T-helper 2 cell treated with Interferon-gamma antibody and Interleukin-4, amounts not matched to agents 5 μg/mL and 100 μg/mL, for 36 hours (primary cell): ENCODE results near the gene ZC4H2.
A peak's percentile ranks its signal among the peaks of the same experiment; 100 is the strongest.
"Not testable (repeated sequence)": the region's sequence is repeated elsewhere in the genome, so short reads cannot be mapped to it uniquely, and the experiment has no call there.

Source experiments
- DNase-seq: peaks from one replicate; pipeline ENCODE4 v3.0.0; 2021; ENCODE audit warnings: low spot score
- H3K27ac Mint-ChIP-seq: one replicate; pipeline ENCODE4 v1.8.0; 2021; ENCODE audit warnings: mild to moderate bottlenecking, mixed read lengths
- H3K27me3 Mint-ChIP-seq: one replicate; pipeline ENCODE4 v1.8.0; 2021; ENCODE audit warnings: low read depth, mixed read lengths
- H3K36me3 Mint-ChIP-seq: one replicate; pipeline ENCODE4 v1.8.0; 2021; ENCODE audit warnings: low read depth, mixed read lengths
- H3K4me1 Mint-ChIP-seq: one replicate; pipeline ENCODE4 v1.8.0; 2021; ENCODE audit warnings: low read depth, mixed read lengths
- H3K4me3 Mint-ChIP-seq: one replicate; pipeline ENCODE4 v1.8.0; 2022; ENCODE audit warnings: mild to moderate bottlenecking, moderate library complexity, mixed read lengths
- H3K9me3 Mint-ChIP-seq: one replicate; pipeline ENCODE4 v1.8.0; 2021; ENCODE audit warnings: mixed read lengths

ZC4H2 gene

DNA sequence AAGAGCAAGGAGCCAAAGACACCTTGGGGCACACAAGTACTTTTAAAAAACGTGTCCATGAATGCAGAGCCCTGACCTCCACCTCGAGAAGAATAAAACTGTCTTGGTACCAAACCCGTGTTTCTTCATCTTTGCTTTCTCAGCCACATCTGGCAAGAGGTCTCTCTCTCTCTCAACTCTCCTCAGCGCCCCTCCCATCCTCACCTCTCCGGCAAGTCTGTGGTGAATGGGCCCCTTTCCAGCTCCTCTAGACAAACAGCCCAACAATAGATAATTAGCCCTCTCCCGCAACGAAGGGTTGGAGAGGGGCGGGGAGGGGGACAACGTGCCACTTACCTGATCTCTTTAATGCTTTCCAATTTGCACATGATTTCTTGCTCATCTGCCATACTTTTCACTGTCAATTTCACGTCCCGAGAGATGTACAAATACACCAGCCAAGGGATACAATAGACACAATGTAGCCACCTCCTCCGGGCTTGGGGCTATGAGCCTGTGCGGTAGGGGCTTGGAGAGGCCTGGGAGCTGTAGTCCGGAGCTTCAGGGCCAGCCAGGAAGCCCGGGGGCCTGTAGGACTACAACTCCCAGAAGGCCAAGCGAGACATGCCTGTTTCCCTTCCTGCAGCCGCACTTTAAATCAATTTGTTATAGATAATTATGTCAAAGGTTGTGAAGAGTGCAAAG is at the start of gene ZC4H2:
Gene ZC4H2, minus strand, starts transcription at position 462 of the 684 bp plus-strand sequence. Its CDS starts 73 bp downstream, at position 389.
- Mint-ChIP-seq H3K36me3 (peaks cover 13% of the 10 kb centered on the region), H3K4me3 (peak within 1 kb of the TSS; percentile 97), H3K27me3 (no peaks in the 10 kb centered on the region), H3K9me3 (peaks cover 13% of the 10 kb centered on the region), H3K4me1 (peaks cover 17% of the 10 kb centered on the region), H3K27ac (peak within 1 kb of the TSS; percentile 76)
- peak; percentile 61 for DNase-seq

- Mint-ChIP-seq H3K36me3 (no peaks in the 10 kb centered on the region), H3K4me3 (no peak overlapping the region), H3K27me3 (no peaks in the 10 kb centered on the region), H3K27ac (no peak overlapping the region), H3K9me3 (peaks cover 7% of the 10 kb centered on the region), H3K4me1 (no peaks in the 10 kb centered on the region)
- DNase-seq, result no peak
Measured at GRCh38 chrX:65017451-65017850, 41.2 kb upstream of the ZC4H2 start.

- no peaks in the 10 kb centered on the region for H3K4me1 Mint-ChIP-seq
- H3K27ac Mint-ChIP-seq, result no peak overlapping the region
- H3K36me3 Mint-ChIP-seq, result no peaks in the 10 kb centered on the region
- DNase-seq, result no peak
- no peak overlapping the region for H3K4me3 Mint-ChIP-seq
- no peaks in the 10 kb centered on the region for H3K27me3 Mint-ChIP-seq
- no peaks in the 10 kb centered on the region for H3K9me3 Mint-ChIP-seq
Measured at GRCh38 chrX:65014230-65014629, 38.0 kb upstream of the ZC4H2 start.

DNA sequence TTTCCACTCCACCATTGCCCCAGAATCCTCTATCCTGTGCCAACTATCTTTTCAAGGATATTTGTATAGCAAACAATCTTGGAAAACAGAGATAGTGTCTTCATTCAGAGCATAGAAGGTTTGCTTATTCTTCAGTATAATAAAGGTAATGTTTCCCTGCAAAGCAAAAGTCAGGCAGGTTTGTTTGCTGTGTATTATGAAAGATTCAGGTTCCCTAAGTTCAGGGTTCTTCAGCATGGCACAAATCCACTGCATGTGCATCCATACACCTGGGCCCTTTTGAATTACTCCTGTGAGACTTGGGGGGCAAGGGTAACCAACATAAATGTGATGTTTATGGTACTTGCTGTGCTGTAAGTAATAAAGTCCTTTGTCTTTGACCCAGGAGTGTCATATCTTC is 33.2 kb upstream of the ZC4H2 start:
- Mint-ChIP-seq H3K9me3 (peaks cover 4% of the 10 kb centered on the region), H3K27ac (no peak overlapping the region), H3K4me3 (no peak overlapping the region), H3K27me3 (no peaks in the 10 kb centered on the region), H3K36me3 (no peaks in the 10 kb centered on the region), H3K4me1 (no peaks in the 10 kb centered on the region)
- no peak for DNase-seq

GRCh38 chrX:65002208-65002607 is 26.0 kb upstream of the ZC4H2 start:
- not testable (repeated sequence) for DNase-seq, H3K4me1 Mint-ChIP-seq, H3K36me3 Mint-ChIP-seq, H3K27ac Mint-ChIP-seq, H3K27me3 Mint-ChIP-seq, H3K4me3 Mint-ChIP-seq
- H3K9me3 Mint-ChIP-seq, result peaks cover 25% of the 10 kb centered on the region

GRCh38 chrX:64996805-64997204 is 20.6 kb upstream of the ZC4H2 start:
- Mint-ChIP-seq H3K9me3 (peaks cover 18% of the 10 kb centered on the region), H3K4me3 (no peak overlapping the region), H3K27ac (no peak overlapping the region), H3K36me3 (no peaks in the 10 kb centered on the region), H3K4me1 (no peaks in the 10 kb centered on the region), H3K27me3 (no peaks in the 10 kb centered on the region)
- DNase-seq, result no peak

DNA sequence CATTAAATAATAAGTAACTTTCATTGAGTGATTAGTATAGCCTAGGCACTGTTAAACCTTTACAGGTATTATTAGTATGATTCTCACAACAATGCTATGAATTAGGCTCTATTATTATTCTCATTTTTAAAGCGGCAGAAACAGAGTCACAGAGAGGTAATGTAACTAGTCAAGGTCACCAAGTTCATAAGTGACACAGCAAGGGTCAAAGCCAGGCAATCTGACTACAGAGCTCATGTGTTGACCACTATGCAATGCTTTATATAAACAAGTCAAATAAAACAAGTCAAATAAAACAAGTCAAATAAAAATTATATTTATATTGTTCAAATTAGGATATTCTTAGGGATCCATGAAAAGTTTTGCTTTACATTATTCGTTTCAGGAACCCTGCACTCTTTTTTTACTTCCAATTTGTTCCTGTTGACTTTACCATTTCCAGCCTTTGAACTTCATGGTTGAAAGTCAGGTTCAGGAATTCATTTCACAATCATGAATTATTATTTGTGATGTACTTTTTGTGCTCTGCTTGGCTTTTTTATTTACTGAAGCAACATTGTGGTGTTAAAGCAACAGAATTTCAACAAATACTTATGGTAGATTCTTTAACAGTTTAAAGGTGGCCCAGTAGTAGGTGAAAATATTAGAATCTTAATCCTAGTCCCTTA is 18.0 kb upstream of the ZC4H2 start:
- H3K4me1 Mint-ChIP-seq, result no peaks in the 10 kb centered on the region
- H3K27me3 Mint-ChIP-seq, result no peaks in the 10 kb centered on the region
- no peak for DNase-seq
- H3K9me3 Mint-ChIP-seq, result peaks cover 4% of the 10 kb centered on the region
- H3K36me3 Mint-ChIP-seq, result no peaks in the 10 kb centered on the region
- H3K4me3 Mint-ChIP-seq, result no peak overlapping the region
- H3K27ac Mint-ChIP-seq, result no peak overlapping the region

DNA sequence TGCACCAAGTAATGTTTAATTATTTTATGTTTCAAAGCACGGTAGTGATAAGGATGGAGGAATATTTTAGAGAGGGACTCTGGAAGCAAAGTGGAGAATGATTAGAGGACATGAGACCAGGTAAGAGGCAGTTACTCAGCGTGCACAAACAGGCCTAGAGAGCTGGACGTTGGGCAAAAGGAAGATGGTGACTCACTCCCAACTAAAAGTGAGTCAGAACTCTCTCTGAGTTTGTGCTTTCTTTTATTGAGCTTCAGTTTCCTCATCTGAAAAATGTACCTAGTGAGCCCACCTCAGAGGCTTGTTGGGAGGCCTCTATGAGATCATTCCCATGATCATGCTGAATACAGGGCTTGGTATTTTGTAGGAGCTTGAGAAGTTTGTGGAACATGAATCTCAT is 1.6 kb upstream of the ZC4H2 start:
- no peak overlapping the region for H3K27ac Mint-ChIP-seq
- no peaks in the 10 kb centered on the region for H3K9me3 Mint-ChIP-seq

DNA sequence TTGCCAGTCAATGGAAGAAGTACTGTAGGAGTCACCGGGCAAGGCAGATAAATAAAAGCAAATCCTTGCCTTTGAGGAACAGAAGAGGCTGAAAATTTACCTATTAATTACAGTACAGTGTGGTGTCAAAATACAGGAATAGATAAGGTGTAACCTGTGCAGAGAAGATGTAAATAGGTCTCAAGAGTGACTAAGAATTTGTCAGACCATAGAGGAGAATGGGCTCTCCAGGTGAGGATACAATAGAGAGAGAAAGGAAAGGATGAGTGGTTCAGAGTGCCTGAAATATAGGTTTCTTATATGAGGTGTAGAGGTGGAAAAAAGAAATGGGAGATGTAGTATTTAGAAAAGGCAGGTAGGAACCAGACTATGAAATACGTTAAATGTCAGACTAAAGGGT is 801 bp upstream of the ZC4H2 start:
- Mint-ChIP-seq H3K4me3 (peak overlapping the region; percentile 97), H3K9me3 (peaks cover 4% of the 10 kb centered on the region), H3K27me3 (no peaks in the 10 kb centered on the region), H3K36me3 (peaks cover 4% of the 10 kb centered on the region), H3K27ac (no peak overlapping the region), H3K4me1 (peaks cover 17% of the 10 kb centered on the region)
- no peak for DNase-seq

More for the DNA sequence above, 1.6 kb upstream of the ZC4H2 start:
- Mint-ChIP-seq H3K36me3 (no peaks in the 10 kb centered on the region), H3K27me3 (no peaks in the 10 kb centered on the region), H3K4me1 (peaks cover 17% of the 10 kb centered on the region), H3K4me3 (no peak overlapping the region)
- DNase-seq, result no peak

GRCh38 chrX:64976673-64977040 is 407 bp upstream of the ZC4H2 start:
- no peak for DNase-seq
- Mint-ChIP-seq H3K9me3 (peaks cover 7% of the 10 kb centered on the region), H3K36me3 (peaks cover 8% of the 10 kb centered on the region), H3K27ac (peak overlapping the region; percentile 76), H3K4me1 (peaks cover 17% of the 10 kb centered on the region), H3K27me3 (no peaks in the 10 kb centered on the region), H3K4me3 (peak overlapping the region; percentile 97)

- Mint-ChIP-seq H3K4me3 (peak overlapping the region; percentile 97), H3K9me3 (peaks cover 14% of the 10 kb centered on the region), H3K4me1 (peaks cover 17% of the 10 kb centered on the region), H3K27me3 (no peaks in the 10 kb centered on the region), H3K36me3 (peaks cover 17% of the 10 kb centered on the region), H3K27ac (peak overlapping the region; percentile 76)
- DNase-seq, result peak; percentile 6
Measured at GRCh38 chrX:64975491-64975890, 759 bp downstream of the ZC4H2 start.

DNA sequence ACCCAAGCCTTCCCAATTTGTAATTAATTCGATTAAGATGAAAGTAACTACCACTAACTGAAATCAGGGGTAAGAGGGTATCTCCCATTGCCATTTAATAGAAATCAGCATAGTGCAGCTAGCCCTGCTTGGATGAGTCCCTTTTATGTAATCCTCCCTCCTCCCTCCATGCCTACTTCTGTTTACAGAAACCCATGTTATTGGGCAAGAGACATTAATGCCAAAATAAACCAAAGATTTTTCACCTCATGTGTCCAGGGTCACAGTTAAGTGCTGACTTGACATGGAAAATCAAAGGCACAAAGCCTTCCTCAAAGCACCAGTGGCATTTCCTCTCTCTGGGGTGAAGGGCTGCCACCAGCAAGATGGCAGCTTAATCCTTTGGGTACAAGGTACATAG is 50.8 kb downstream of the ZC4H2 start:
- H3K36me3 Mint-ChIP-seq, result peaks cover 3% of the 10 kb centered on the region
- H3K27me3 Mint-ChIP-seq, result no peaks in the 10 kb centered on the region
- DNase-seq, result no peak
- no peaks in the 10 kb centered on the region for H3K4me1 Mint-ChIP-seq
- no peak overlapping the region for H3K4me3 Mint-ChIP-seq
- peaks cover 19% of the 10 kb centered on the region for H3K9me3 Mint-ChIP-seq
- no peak overlapping the region for H3K27ac Mint-ChIP-seq

GRCh38 chrX:64908121-64908520 is 68.1 kb downstream of the ZC4H2 start:
- Mint-ChIP-seq H3K4me3 (no peak overlapping the region), H3K36me3 (peaks cover 14% of the 10 kb centered on the region), H3K4me1 (no peaks in the 10 kb centered on the region), H3K27me3 (no peaks in the 10 kb centered on the region), H3K9me3 (peaks cover 29% of the 10 kb centered on the region), H3K27ac (no peak overlapping the region)
- no peak for DNase-seq

- H3K36me3 Mint-ChIP-seq, result peaks cover 2% of the 10 kb centered on the region
- peak; percentile 3 for DNase-seq
- no peak overlapping the region for H3K4me3 Mint-ChIP-seq
- H3K4me1 Mint-ChIP-seq, result peaks cover 3% of the 10 kb centered on the region
- no peaks in the 10 kb centered on the region for H3K27me3 Mint-ChIP-seq
- H3K9me3 Mint-ChIP-seq, result peaks cover 7% of the 10 kb centered on the region
- H3K27ac Mint-ChIP-seq, result no peak overlapping the region
Measured at GRCh38 chrX:64894454-64895038, 81.7 kb downstream of the ZC4H2 start.
